Adipocyte (in vitro differentiated cells): ENCODE measurements around the gene WDR89.
"Not testable (repeated sequence)": the region's sequence is repeated elsewhere in the genome, so short reads cannot be mapped to it uniquely, and the experiment has no call there.

Experiments
- DNase-seq: peaks from one replicate; pipeline ENCODE4 v3.0.0-alpha.2; 2015; ENCODE audit warnings: low read depth
- H3K27me3 ChIP-seq: replicated peaks from 2 replicates; pipeline ENCODE4 v1.7.0; 2013; ENCODE audit warnings: mild to moderate bottlenecking, low read length, moderate library complexity; ENCODE audit not compliant: control insufficient read depth, insufficient read depth
- H3K36me3 ChIP-seq: 2 replicates; pipeline ENCODE4 v1.7.0; 2013; ENCODE audit warnings: low read length, mild to moderate bottlenecking, moderate library complexity; ENCODE audit not compliant: control insufficient read depth, insufficient read depth, severe bottlenecking
- H3K4me1 ChIP-seq: 2 replicates; pipeline ENCODE4 v1.7.0; 2013; ENCODE audit warnings: mild to moderate bottlenecking, low read length, moderate library complexity; ENCODE audit not compliant: control insufficient read depth, insufficient read depth
- H3K4me3 ChIP-seq: 2 replicates; pipeline ENCODE4 v1.7.0; 2013; ENCODE audit warnings: mild to moderate bottlenecking, low read length, moderate library complexity
- H3K9ac ChIP-seq: 2 replicates; pipeline ENCODE4 v1.7.0; 2013; ENCODE audit warnings: mild to moderate bottlenecking, low read length, moderate library complexity
- H3K9me3 ChIP-seq: 2 replicates; pipeline ENCODE4 v1.7.0; 2013; ENCODE audit warnings: mild to moderate bottlenecking, low read length, moderate library complexity; ENCODE audit not compliant: control insufficient read depth

WDR89 gene

DNA sequence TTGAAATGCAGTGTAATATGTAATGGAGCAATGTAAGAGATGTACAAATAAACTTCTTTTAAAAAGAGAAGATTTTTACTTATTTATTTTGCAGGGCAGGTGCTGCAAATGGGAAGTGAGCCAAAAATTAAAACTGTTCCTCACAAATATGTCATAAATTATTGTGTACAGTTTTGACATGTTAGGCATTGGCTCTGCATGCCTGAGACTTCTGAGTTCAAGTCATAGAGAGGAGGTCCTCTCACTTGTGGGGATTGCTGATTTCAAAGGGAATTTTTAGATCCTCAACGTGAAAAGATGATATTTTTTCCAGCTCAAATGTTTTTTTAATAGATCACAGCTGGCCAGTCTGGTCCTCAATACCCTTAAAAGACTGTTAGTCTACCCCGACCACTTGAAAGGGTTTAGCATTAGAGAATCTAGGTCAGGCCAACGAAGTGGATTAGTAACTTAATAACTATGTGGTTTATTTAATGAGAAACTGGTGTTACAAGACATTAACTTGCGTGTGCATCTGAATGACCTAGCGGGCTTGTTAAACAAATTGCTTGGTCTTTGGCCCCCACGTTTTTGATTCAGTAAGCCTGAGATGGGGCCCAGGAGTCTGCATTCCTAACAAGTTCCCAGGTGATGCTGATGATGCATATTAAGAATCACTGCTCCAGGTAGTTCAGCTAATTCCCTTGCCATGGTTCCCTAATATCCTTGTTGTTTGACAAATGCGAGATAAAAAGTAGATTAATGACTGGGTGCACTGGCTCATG lies 30.9 kb upstream of the WDR89 start:
- no peak for DNase-seq
- H3K4me1 ChIP-seq: no peaks in the 10 kb centered on the region
- H3K9me3 ChIP-seq: no peaks in the 10 kb centered on the region
- no peaks in the 10 kb centered on the region for H3K36me3 ChIP-seq
- no peak overlapping the region for H3K4me3 ChIP-seq
- H3K27me3 ChIP-seq: no peaks in the 10 kb centered on the region
- no peak overlapping the region for H3K9ac ChIP-seq

- H3K4me3 ChIP-seq: no peak overlapping the region
- no peak overlapping the region for H3K9ac ChIP-seq
- H3K36me3 ChIP-seq: no peaks in the 10 kb centered on the region
- H3K9me3 ChIP-seq: no peaks in the 10 kb centered on the region
- no peaks in the 10 kb centered on the region for H3K27me3 ChIP-seq
- H3K4me1 ChIP-seq: no peaks in the 10 kb centered on the region
- no peak for DNase-seq
Measured at GRCh38 chr14:63671987-63672386, 30.3 kb upstream of the WDR89 start.

GRCh38 chr14:63670692-63671091 lies 29.0 kb upstream of the WDR89 start:
- H3K9ac ChIP-seq: no peak overlapping the region
- no peak for DNase-seq
- H3K27me3 ChIP-seq: no peaks in the 10 kb centered on the region
- H3K9me3 ChIP-seq: no peaks in the 10 kb centered on the region
- H3K36me3 ChIP-seq: no peaks in the 10 kb centered on the region
- H3K4me1 ChIP-seq: no peaks in the 10 kb centered on the region
- no peak overlapping the region for H3K4me3 ChIP-seq

GRCh38 chr14:63666335-63666734 lies 24.7 kb upstream of the WDR89 start:
- H3K4me3 ChIP-seq: no peak overlapping the region
- no peaks in the 10 kb centered on the region for H3K36me3 ChIP-seq
- DNase-seq: no peak
- no peaks in the 10 kb centered on the region for H3K27me3 ChIP-seq
- no peaks in the 10 kb centered on the region for H3K9me3 ChIP-seq
- H3K4me1 ChIP-seq: no peaks in the 10 kb centered on the region
- H3K9ac ChIP-seq: no peak overlapping the region

GRCh38 chr14:63663428-63664341 lies 22.0 kb upstream of the WDR89 start:
- no peaks in the 10 kb centered on the region for H3K9me3 ChIP-seq
- no peak overlapping the region for H3K4me3 ChIP-seq
- H3K27me3 ChIP-seq: no peaks in the 10 kb centered on the region
- no peak overlapping the region for H3K9ac ChIP-seq
- H3K4me1 ChIP-seq: peaks cover 7% of the 10 kb centered on the region
- DNase-seq: no peak
- H3K36me3 ChIP-seq: no peaks in the 10 kb centered on the region

GRCh38 chr14:63662776-63663175 lies 21.1 kb upstream of the WDR89 start:
- Histone ChIP-seq H3K9ac (no peak overlapping the region), H3K27me3 (no peaks in the 10 kb centered on the region), H3K4me3 (no peak overlapping the region), H3K9me3 (no peaks in the 10 kb centered on the region), H3K36me3 (no peaks in the 10 kb centered on the region), H3K4me1 (peaks cover 7% of the 10 kb centered on the region)
- DNase-seq: no peak

DNA sequence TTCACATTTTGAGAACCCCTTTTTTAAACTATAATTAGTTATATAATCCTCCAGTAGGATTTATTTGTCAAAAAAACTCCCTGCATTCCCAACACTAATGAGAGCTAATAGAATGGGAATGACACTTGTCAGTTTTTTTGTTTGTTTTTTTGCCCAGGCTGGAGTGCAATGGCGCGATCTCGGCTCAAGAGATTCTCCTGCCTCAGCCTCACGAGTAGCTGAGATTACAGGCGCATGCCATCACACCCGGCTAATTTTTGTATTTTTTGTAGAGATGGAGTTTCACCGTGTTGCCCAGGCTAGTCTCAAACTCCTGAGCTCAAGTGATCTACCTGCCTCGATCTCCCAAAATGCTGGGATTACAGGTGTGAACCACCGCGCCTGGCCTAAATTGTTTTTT lies 20.2 kb upstream of the WDR89 start:
- not testable (repeated sequence) for DNase-seq, H3K9me3 ChIP-seq, H3K4me3 ChIP-seq, H3K27me3 ChIP-seq, H3K4me1 ChIP-seq, H3K9ac ChIP-seq, H3K36me3 ChIP-seq

DNA sequence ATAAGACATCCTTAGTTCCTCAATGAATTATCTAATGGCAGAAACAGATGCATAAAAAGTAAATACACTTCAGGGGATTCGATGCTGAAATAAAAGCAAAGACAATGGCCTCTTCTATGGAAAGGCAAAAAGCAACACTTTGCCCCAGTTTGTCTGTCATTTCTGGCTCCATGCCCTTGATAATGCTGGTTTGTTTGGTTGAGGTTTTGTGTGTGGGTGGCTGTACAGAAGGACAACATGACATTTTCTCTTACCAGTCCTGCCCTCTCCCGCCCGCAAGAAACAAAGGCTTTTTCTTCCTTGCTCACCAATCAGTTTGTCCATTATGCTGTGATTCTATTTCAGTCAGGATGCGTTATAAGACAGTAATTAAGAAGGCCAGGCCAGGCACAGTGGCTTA lies 18.1 kb upstream of the WDR89 start:
- no peak overlapping the region for H3K9ac ChIP-seq
- no peaks in the 10 kb centered on the region for H3K36me3 ChIP-seq
- peaks cover 7% of the 10 kb centered on the region for H3K4me1 ChIP-seq
- H3K27me3 ChIP-seq: no peaks in the 10 kb centered on the region
- DNase-seq: no peak
- H3K4me3 ChIP-seq: no peak overlapping the region
- no peaks in the 10 kb centered on the region for H3K9me3 ChIP-seq

DNA sequence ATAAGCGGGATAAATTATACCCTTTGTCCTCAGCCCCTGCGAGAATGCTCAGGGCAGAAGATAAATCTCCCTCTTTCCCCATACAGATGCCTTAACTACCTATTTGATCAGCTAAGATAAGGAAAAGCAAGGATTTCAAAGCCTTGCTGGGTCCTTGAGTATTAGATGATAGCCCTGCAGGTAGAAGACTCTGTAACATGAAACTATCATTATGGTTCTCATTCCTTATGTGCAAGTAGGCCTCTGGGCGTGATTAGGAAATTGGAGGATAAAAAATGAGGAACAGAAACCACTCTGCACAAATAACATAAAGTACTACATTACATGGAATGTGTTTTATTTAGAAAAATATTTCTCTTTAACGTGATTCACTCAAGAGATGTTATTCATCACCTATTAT lies 14.5 kb upstream of the WDR89 start:
- no peak overlapping the region for H3K9ac ChIP-seq
- H3K4me3 ChIP-seq: no peak overlapping the region
- peak; percentile 20 for DNase-seq
- H3K27me3 ChIP-seq: no peaks in the 10 kb centered on the region
- no peaks in the 10 kb centered on the region for H3K9me3 ChIP-seq
- H3K4me1 ChIP-seq: peaks cover 7% of the 10 kb centered on the region
- H3K36me3 ChIP-seq: no peaks in the 10 kb centered on the region

- no peaks in the 10 kb centered on the region for H3K27me3 ChIP-seq
- H3K36me3 ChIP-seq: no peaks in the 10 kb centered on the region
- no peak overlapping the region for H3K4me3 ChIP-seq
- peaks cover 10% of the 10 kb centered on the region for H3K4me1 ChIP-seq
- DNase-seq: no peak
- H3K9me3 ChIP-seq: no peaks in the 10 kb centered on the region
- H3K9ac ChIP-seq: no peak overlapping the region
Measured at GRCh38 chr14:63654936-63655335, 13.3 kb upstream of the WDR89 start.

DNA sequence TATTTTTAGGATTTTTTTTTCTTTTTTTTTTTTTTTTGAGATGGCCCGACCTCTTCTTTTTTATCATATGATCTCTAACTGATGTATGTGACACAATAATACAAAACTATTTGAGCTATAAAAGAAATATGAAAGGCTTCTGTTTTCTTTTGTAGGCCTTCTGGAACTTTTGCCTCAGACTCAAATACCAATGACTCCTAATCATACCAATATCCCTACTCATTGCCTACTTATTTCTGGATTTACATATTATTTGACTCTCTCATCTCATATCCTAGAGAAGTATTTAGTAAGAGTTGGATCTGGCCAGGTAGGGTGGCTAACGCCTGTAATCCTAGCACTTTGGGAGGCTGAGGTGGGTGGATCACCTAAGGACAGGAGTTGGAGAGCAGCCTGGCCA lies 12.7 kb upstream of the WDR89 start:
- peaks cover 4% of the 10 kb centered on the region for H3K4me1 ChIP-seq
- H3K36me3 ChIP-seq: no peaks in the 10 kb centered on the region
- H3K4me3 ChIP-seq: no peak overlapping the region
- peak; percentile 61 for DNase-seq
- no peaks in the 10 kb centered on the region for H3K27me3 ChIP-seq
- H3K9me3 ChIP-seq: no peaks in the 10 kb centered on the region
- no peak overlapping the region for H3K9ac ChIP-seq
